Lung (tissue), 12 donors: ENCODE data around the gene KYNU. TPM values are rescaled to one million over a fixed set of nuclear protein-coding genes. Genes with fewer than 3 reads are reported as not detected.

Source experiments
- ATAC-seq: fragments of 200-7000 bp; cut with Tn5 transposase; one replicate; pipeline ENCODE4 v1.9.1; 2020; ENCODE audit warnings: moderate number of reproducible peaks; ENCODE audit not compliant: insufficient read depth, low FRiP score
- DNase-seq, 3 donors: peaks; one replicate each; pipeline ENCODE4 v3.0.0-alpha.2; 2013 to 2017
- H3K27ac ChIP-seq, 2 donors: one replicate each; pipeline ENCODE4 v1.5.1; 2013; ENCODE audit warnings: mild to moderate bottlenecking in 2 of 2, moderate library complexity in 2 of 2, control low read depth in 1 of 2, inconsistent platforms in 1 of 2, low read depth in 1 of 2, low read length in 1 of 2
- H3K27me3 ChIP-seq, 3 donors: one replicate each; pipeline ENCODE4 v1.5.1; 2013; ENCODE audit warnings: low read length in 2 of 3; ENCODE audit not compliant: control insufficient read depth in 3 of 3, insufficient read depth in 3 of 3
- H3K36me3 ChIP-seq, 4 donors: one replicate each; pipeline ENCODE4 v1.5.1; 2013; ENCODE audit warnings: low read length in 4 of 4, mild to moderate bottlenecking in 1 of 4, moderate library complexity in 1 of 4; ENCODE audit not compliant: control insufficient read depth in 4 of 4, insufficient read depth in 4 of 4
- H3K4me1 ChIP-seq, 5 donors: one replicate each; pipeline ENCODE4 v1.5.1; 2013; ENCODE audit warnings: low read length in 5 of 5, mild to moderate bottlenecking in 2 of 5, moderate library complexity in 1 of 5; ENCODE audit not compliant: control insufficient read depth in 5 of 5, insufficient read depth in 5 of 5
- H3K4me3 ChIP-seq: one replicate; pipeline ENCODE4 v1.5.1; 2013; ENCODE audit warnings: mild to moderate bottlenecking, control low read depth, moderate library complexity
- H3K9ac ChIP-seq, 2 donors: one replicate each; pipeline ENCODE4 v1.5.1; 2013; ENCODE audit warnings: low read length in 2 of 2, control low read depth in 1 of 2; ENCODE audit not compliant: insufficient read depth in 1 of 2
- H3K9me3 ChIP-seq, 4 donors: one replicate each; pipeline ENCODE4 v1.5.1; 2013; ENCODE audit warnings: low read length in 3 of 4, mild to moderate bottlenecking in 1 of 4, moderate library complexity in 1 of 4; ENCODE audit not compliant: control insufficient read depth in 4 of 4, insufficient read depth in 3 of 4
- CTCF ChIP-seq: IDR thresholded peaks from 2 replicates; pipeline ENCODE4 v1.5.1; 2012; ENCODE audit warnings: mild to moderate bottlenecking; ENCODE audit errors: control extremely low read depth, extremely low read depth
- WGBS, 2 donors: extraction: QIAGEN DNeasy Blood & Tissue Kit; methylation state at CpG; one replicate each; pipeline ENCODE4 v1.1.7; 2013; 5-methylcytosine and 5-hydroxymethylcytosine counted together
- polyA plus RNA-seq, 2 donors: library from polyadenylated mRNA; stranded (reverse); fragments of 200-250 nt; gene quantifications; one replicate each; pipeline ENCODE4 v1.2.1, GENCODE V29; 2013
- total RNA-seq, 2 donors: library from RNA; depleted of rRNA in 1 of 2; stranded (reverse); fragments of >200 nt in 1 of 2; gene quantifications; one replicate each; pipeline ENCODE4 v1.2.1, GENCODE V29; 2014 to 2021
- donor health status: control.
- donor health status: control.
- donor health status: Bipolar disorder and iron deficiency.
- donor health status: healthy.
- donor health status: DM: yes; HTN: yes; CAD: no.

Gene KYNU
- total and polyA plus RNA-seq, 4 donors = 6.4 to 33.9 (median 17.1) TPM

DNA sequence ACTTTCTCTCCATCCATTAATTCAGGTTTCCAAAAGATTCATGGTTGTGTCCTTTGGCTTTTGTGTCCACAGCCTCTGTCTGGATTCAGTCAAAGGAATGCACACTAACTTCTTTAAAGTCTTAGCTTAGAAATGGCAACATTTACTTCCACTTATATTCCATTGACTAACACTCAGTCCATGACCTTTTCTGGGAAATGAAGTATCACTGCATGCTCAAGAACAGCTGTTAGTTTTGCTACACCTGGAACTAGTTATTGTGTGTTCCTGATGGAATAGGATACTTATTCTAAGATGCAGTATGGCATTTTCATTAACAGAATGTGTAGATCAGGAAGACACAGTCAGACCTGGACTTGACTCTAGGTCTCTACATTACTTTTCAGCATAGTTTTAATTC lies 88.8 kb downstream of the KYNU start:
- no peak for ATAC-seq
- TF ChIP-seq CTCF = no peak
- H3K27ac ChIP-seq = no peak overlapping the region

DNA sequence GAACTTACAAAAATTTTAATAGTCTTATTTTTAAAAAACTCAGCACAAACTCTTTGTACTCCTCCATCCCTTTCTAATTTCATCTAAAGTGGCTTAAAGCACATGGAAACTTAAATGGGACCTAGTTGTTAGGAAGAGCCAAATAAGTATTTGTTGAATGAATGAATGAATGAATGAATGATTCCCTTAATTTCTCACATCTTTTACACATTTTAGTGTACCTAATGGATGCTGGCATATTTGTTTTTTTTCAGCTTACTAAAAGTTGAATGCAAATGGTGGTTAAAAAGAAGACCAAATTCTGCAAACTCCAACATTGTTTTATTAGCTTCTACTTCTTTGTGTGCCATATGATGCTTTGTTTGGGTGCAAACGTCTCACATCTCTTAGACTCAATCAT lies 89.6 kb downstream of the KYNU start:
- Histone ChIP-seq H3K36me3 (no peaks in the 10 kb centered on the region), H3K9ac (no peak overlapping the region), H3K9me3 (no peaks in the 10 kb centered on the region), H3K4me1 (no peaks in the 10 kb centered on the region), H3K27me3 (no peaks in the 10 kb centered on the region), H3K4me3 (no peak overlapping the region), H3K27ac (no peak overlapping the region)
- WGBS, 2 donors = 55 to 80% methylated on average over 1 of the region's 1 CpG
- no peak for TF ChIP-seq CTCF
- DNase-seq (no peak), ATAC-seq (no peak)

More for the DNA sequence above, 88.8 kb downstream of the KYNU start:
- H3K27me3 ChIP-seq = no peaks in the 10 kb centered on the region
- DNase-seq = no peak
- no peak overlapping the region for H3K4me3 ChIP-seq
- no peaks in the 10 kb centered on the region for H3K4me1 ChIP-seq
- H3K36me3 ChIP-seq = no peaks in the 10 kb centered on the region
- H3K9me3 ChIP-seq = no peaks in the 10 kb centered on the region
- H3K9ac ChIP-seq = no peak overlapping the region

- TF ChIP-seq CTCF = no peak
- Histone ChIP-seq H3K27me3 (no peaks in the 10 kb centered on the region), H3K27ac (no peak overlapping the region), H3K4me3 (no peak overlapping the region), H3K9me3 (no peaks in the 10 kb centered on the region), H3K4me1 (no peaks in the 10 kb centered on the region), H3K9ac (no peak overlapping the region), H3K36me3 (no peaks in the 10 kb centered on the region)
- DNase-seq (no peak), ATAC-seq (no peak)
- WGBS, 2 donors = 80 to 88% methylated on average over 4 of the region's 4 CpGs
Observed at GRCh38 chr2:142973160-142973821, 95.8 kb downstream of the KYNU start.

GRCh38 chr2:142973822-142974207 lies 96.4 kb downstream of the KYNU start:
- no peak overlapping the region for H3K27ac ChIP-seq
- no peak for ATAC-seq

More at GRCh38 chr2:142973822-142974207, 96.4 kb downstream of the KYNU start:
- H3K36me3 ChIP-seq = no peaks in the 10 kb centered on the region
- no peak overlapping the region for H3K9ac ChIP-seq
- WGBS, 2 donors = 43 to 44% methylated on average over 4 of the region's 4 CpGs
- no peak overlapping the region for H3K4me3 ChIP-seq
- DNase-seq = no peak
- no peak for TF ChIP-seq CTCF
- H3K27me3 ChIP-seq = no peaks in the 10 kb centered on the region
- no peaks in the 10 kb centered on the region for H3K4me1 ChIP-seq
- no peaks in the 10 kb centered on the region for H3K9me3 ChIP-seq
